C4-2B (cell line): ENCODE measurements around the gene PCDHGB7.

Experiments
- CTCF ChIP-seq: fragments of 450-650 bp; conservative IDR thresholded peaks from 2 replicates; pipeline ENCODE4 v1.5.1; 2017; ENCODE audit warnings: mild to moderate bottlenecking
- ZFX ChIP-seq: fragments of 450-650 bp; IDR thresholded peaks from 2 replicates; pipeline ENCODE4 v1.6.1; 2017

GRCh38 chr5:141431286-141431685 is 13.8 kb downstream of the PCDHGB7 start:
- TF ChIP-seq CTCF (no peak), ZFX (no peak)
